COR-L47 (cell line): ENCODE data around the gene C20orf144.
"Not testable (repeated sequence)": the region's sequence is repeated elsewhere in the genome, so short reads cannot be mapped to it uniquely, and the experiment has no call there.

Experiments
- DNase-seq: peaks from one replicate; lab custom pipeline; 2025; lab: John Stamatoyannopoulos, UW

Gene C20orf144

GRCh38 chr20:33662172-33662571 lies at the start of gene C20orf144:
C20orf144 (plus strand) TSS chr20:33662327; CDS start chr20:33662346, 19 bp downstream.
- DNase-seq: no peak

DNA sequence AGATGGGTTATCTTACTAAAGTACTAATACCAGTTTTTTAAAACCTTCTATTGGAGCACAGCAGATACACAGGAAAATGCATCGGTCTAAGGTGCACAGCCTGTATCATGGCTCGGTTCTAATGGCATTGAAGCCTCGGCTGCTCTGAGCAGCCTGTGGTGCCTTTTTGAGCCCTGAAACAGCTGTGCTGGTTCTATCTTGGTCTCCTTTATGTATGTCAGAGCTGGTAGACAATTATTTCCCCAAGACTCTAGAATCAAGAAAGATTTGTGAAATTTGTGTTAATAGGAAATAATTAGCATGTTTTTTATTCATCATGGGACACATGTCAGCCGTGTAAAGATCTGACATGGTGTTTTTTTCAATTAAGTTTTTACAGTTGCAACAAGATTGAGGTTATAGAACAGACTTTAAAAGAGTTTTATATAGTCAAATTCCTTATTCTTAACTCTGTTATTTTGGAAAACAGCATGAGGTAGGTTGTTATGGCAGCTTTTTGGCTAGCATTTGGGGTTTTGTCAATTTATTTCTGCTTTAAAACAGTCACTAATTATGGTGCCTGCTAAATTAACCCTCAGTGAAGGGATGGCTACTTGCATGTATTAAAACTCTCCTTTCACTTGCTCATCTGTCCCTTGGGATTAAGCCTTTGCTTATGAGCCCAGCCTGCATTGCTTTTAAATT lies 40.3 kb upstream of the C20orf144 start:
- DNase-seq: no peak

- DNase-seq: no peak
These were observed 39.3 kb upstream of the C20orf144 start for GRCh38 chr20:33622705-33623365.

DNA sequence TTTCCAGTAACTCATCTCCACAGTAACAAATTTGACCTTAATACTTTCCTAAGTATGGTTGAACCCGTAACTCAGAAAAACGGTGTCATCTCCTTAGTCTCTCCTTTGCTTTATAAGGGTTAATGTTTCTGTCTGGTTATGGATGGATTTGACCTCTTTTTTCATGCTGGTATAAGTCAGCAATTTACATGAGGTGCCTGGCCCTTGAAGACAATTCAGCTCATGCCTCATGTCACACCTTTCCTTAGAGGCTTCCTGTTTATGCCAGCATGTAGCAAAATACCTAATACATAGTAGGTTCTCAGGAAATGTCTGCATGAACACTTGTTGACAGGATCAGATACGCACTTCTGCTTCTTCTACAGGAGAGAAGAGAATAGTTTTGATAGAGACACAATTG lies 37.7 kb upstream of the C20orf144 start:
- no peak for DNase-seq

DNA sequence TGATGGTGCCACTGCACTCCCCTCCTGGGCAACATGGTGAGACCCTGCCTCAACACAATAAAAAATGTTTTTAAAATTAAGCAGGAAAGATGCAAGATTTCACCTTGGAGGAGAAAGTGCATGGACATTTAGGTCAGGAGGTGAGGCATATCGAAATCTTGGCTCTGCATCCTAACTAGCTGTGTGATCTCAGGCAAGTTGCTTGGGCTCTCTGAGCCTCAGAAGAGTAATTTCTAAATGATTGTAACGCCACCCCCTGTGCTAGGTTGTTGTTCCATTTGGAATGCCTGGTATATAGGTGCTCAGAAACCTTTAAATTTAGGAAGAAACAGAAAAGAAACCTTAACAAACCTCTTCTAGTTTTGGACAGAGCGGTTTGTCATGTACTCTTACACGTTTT lies 35.9 kb upstream of the C20orf144 start:
- no peak for DNase-seq

DNA sequence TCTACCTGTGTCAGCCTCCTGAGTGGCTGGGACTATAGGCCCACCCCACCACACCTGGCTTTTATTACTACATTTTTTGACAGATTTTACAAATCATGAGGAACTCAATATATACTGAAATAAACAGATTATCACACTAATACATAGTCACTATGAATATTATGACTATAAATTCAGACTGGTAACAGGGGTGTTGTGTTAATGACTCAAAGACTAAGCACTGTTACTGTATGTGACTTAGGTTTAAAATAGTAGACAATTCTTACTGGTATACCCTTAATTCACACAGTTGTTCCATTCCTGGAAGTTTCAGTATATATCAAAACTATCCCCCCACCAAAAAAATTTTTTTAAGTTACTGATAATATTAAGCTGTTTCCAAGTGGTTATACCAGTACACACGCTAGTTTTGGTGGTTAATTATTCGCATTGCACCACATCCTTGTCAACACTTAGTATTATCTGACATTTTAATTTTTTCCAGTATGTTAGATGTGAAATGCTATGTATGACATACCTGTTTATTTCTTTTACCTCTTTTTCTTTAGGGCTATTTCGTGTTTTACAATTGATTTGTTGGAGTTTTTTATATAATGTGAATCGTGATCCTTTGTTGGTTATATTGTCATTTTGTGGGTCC lies 34.4 kb upstream of the C20orf144 start:
- DNase-seq: no peak

- DNase-seq: no peak
These were observed 32.6 kb upstream of the C20orf144 start for GRCh38 chr20:33629533-33629932.

DNA sequence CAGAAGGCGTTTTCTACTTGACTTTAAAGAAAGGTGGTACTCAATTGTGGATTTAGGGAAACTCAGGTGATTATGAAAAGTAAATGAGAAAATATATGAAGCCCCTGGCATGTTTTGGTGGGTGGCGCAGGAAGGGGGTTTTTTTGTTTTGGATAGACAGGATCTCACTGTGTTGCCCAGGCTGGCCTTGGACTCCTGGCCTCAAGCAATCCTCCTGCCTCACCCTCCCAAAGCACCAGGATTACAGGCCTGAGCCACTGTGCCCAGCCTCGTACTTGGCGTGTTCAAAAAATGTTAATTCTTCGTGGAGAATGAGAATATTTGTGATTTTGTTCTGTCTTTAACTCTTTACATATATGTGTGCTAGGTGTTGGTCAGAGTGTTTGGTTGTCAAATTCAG lies 32.1 kb upstream of the C20orf144 start:
- DNase-seq: no peak

- no peak for DNase-seq
These were observed 31.6 kb upstream of the C20orf144 start for GRCh38 chr20:33630507-33630906.

- DNase-seq: not testable (repeated sequence)
These were observed 30.2 kb upstream of the C20orf144 start for GRCh38 chr20:33631910-33632309.

DNA sequence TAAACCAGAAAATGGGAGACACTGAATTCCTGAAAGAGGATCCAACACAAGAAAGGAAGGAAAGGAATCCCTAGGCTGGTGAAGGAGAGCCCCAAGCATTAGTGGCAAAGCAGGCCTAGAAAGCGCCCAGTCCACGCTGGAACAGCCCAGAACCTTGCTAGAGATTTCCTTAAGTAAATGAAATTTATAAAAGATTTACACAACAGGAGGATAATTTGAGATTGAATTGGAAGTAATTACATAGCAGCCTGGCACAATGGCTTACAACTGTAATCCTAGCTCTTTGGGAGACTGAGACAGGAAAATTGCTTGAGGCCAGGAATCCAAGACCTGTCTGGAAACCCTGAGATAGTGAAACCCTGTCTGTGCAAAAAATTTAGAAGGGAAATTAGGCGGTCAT lies 26.8 kb upstream of the C20orf144 start:
- no peak for DNase-seq

DNA sequence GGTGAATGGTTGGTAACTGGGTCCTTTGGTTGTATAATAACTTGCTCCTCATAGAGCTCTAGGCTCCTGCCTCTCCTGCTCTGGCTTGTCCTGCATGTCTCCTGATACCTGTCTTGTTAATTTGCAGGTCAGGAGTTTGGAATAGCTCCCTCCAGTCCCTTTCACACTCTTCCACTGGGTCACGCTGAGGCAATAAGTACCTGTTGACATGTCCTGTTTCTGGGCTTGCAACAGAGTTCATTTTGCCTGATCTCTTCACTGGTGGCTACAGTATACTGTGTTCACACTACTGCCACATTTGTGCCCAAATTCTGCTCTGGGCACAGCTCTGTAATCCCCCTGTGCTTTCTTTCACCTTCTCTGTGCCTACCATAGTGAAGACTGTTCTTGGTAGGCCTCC lies 25.4 kb upstream of the C20orf144 start:
- DNase-seq: no peak

DNA sequence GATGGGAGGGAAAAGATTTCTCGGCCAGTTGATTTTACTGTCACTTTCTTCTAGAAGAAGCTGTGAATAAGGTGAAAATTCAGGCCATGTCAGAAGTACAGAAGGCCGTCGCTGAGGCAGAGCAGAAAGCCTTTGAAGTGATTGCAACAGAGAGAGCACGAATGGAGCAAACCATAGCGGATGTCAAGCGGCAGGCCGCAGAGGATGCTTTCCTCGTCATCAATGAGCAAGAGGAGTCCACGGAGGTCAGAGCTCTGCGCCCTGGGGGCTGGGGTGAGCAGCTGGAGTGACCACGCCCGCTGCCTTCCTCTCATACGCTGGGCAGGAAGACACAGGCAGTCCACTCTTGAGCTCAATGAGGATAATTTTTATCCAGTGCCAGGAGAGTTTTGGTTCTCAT lies 21.8 kb upstream of the C20orf144 start:
- DNase-seq: no peak

DNA sequence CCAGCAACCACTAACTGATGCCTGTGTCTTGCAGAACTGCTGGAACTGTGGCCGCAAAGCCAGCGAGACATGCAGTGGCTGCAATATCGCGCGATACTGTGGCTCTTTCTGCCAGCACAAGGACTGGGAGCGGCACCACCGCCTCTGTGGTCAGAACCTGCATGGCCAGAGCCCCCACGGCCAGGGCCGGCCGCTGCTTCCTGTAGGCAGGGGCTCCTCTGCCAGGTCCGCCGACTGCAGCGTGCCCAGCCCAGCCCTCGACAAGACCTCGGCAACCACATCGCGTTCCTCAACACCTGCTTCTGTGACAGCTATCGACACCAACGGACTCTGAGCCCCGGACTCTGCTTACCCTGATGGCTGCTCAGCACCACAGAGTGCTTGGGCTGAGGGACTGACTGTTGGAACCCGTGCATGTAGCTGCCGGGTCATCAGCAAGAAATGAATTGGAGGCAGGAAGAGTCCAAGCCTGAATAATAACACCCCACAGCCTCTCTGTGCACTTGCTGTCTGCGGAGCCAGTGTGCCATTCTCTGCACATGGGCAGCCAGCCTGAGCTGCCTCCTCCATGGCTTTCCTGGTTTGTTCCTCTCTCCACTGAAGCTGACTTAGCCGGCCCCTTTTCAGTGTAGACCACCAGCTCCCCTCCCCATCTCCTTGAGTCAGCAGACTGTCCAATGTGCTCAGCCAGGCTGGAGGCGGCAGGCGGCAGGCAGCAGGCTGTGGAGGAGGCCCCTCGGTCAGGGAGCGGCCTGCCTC lies 17.6 kb upstream of the C20orf144 start:
- no peak for DNase-seq

DNA sequence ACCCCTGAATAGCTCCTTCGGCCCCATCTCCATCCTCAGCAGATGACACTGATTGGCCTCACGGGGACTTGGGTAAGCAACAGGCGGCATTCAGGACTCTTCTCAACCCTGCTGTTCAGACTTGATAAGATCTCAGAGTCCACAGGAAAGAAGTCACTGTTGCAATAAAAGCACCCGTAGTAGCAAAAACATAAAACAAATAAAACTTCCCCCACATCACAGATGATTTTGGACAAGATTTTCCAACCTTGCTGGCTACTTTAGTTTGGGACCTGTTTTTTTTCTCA lies 17.1 kb upstream of the C20orf144 start:
- no peak for DNase-seq

- no peak for DNase-seq
These were observed 16.7 kb upstream of the C20orf144 start for GRCh38 chr20:33645396-33645795.

DNA sequence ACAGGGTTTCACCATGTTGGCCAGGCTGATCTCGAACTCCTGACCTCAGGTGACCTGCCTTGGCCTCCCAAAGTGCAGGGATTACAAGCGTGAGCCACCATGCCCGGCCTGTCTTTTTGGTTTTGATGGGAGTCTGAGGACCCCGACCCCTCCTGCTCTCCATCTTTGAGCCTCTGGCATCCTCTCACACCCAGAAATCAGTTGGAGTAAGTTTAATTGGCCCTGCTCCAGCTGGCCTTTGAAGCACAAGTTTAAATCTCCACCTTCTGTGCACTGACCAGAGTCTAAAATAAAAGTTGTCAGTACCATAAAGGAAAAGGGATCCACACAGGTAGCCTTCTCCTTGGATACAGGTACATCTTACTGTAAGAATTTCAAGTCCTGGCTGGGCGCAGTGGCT lies 15.9 kb upstream of the C20orf144 start:
- DNase-seq: no peak

DNA sequence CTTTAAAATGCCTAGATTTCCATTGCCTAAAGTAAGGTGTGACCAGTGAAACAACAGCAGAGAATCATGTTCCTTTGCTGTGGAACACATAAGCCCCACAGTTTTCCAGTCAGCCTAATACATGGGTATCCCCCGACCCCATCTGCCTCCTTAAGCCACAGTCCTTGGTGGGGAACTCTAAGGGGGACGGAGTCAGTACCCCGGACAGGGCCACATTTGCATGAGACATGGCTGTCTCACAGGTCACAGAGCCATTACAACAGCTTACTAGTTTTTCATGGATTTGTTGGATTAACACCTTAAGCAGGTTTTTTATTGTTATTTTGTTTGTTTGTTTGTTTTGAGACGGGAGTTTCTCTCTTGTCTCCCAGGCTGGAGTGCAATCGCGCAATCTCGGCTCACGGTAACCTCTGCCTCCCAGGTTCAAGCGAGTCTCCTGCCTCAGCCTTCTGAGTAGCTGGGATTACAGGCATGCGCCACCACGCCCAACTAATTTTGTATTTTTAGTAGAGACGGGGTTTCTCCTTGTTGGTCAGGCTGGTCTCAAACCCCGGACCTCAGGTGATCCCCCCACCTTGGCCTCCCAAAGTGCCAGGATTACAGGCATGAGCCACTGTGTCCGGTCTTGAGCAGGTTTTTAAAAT lies 15.0 kb upstream of the C20orf144 start:
- DNase-seq: not testable (repeated sequence)

GRCh38 chr20:33647603-33648395 lies 14.3 kb upstream of the C20orf144 start:
- no peak for DNase-seq

DNA sequence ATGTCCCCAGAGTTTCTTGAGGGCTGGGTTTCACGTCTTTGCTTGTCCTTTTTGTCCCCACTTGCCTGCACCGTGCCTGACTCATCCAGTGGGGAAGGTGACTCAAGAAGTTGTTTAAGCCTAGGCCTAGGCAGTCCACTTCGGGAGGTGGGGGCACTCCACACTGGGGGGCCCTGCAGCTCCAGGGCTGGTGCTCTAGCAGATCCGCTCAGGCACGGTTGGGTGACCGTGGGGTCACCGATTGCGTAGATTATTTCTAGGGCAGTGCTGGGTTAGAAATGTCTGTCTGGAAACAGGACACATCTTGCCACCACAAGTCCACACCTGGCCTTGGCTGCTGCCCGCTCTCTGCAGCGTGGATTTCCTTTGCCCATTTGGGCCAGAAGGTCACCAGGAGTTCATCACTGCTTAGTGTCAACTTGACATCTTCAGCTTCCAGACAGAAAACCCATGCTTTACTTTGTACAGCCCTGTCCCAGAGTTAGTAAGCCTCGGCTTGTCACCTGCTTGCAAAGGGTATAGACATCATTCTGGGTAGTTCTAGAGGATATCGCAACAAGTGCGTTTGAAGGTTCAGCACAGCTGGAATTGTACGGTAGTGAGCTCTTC lies 13.6 kb upstream of the C20orf144 start:
- DNase-seq: no peak

DNA sequence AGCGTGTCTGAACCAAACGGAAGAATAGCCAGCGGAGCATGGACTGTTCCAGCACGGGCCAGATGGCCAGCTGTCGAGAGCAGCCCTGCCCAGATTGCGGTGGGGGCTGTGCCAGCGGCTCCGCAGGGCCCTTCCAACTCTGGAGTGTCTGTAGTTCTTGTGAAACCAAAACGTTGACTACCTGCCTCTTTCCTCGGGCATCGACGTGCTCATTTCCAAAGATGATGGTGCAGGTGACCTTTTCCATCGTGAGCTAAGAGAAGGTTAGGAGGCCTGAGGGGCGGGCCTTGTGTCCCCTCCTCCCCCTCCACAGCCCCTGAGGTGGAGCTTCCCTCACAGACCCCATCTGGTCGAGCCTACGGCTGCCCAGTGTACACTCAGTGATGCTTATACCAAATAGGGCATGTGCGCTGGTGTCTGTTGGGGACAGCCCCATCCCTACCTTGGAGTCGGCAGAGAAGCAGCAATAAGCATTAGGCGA lies 12.9 kb upstream of the C20orf144 start:
- no peak for DNase-seq
